G401 (cell line): Measurements from ENCODE around the gene HSPA4. TPM values are rescaled to one million over a fixed set of nuclear protein-coding genes. Genes with fewer than 3 reads are reported as not detected.
"Not testable (repeated sequence)": the region's sequence is repeated elsewhere in the genome, so short reads cannot be mapped to it uniquely, and the experiment has no call there.

Experiments used
- DNase-seq: peaks from one replicate; pipeline ENCODE4 v3.0.0-alpha.2; 2015; ENCODE audit warnings: low spot score
- in situ Hi-C: cut with HindIII; loops from 2 replicates; pipeline ENCODE4 v1.10.0; 2016; ENCODE audit warnings: low sequenced_read_pairs, mixed read lengths
- total RNA-seq: library from RNA; depleted of rRNA; stranded (reverse); fragments of >200 nt; shearing (Covaris generic); gene quantifications from 2 replicates; pipeline ENCODE4 v1.2.3, GENCODE V29; 2014

Gene HSPA4
- total RNA-seq, 1 experiment from 2014 or later: 267 TPM

- in situ Hi-C loops: no loop called here
- no peak for DNase-seq
These were observed 32.1 kb downstream of the HSPA4 start for GRCh38 chr5:133083901-133084300.

- DNase-seq, in situ Hi-C loops: not testable (repeated sequence)
These were observed 33.4 kb downstream of the HSPA4 start for GRCh38 chr5:133085171-133085570.

GRCh38 chr5:133086366-133086875 lies 34.6 kb downstream of the HSPA4 start:
- no peak for DNase-seq
- in situ Hi-C loops: no loop called here

DNA sequence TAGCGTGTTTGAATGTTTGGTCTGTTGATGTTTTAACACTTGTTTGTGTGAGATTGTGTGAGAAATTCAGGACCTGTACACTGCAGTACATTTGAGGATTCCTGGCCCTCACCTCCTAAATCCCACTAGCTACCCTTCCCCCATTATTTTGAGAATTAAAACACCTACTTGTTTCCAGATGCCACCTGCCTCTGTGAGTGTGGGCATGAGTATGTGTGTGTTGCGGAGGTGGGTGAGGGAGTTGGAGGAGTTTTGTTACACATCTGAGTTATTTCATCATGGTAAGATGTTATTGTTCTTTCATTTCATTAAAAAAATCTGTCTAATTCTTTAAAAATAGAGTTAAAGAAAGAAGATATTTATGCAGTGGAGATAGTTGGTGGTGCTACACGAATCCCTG lies 36.3 kb downstream of the HSPA4 start:
- DNase-seq: no peak
- in situ Hi-C loops: no loop called here

DNA sequence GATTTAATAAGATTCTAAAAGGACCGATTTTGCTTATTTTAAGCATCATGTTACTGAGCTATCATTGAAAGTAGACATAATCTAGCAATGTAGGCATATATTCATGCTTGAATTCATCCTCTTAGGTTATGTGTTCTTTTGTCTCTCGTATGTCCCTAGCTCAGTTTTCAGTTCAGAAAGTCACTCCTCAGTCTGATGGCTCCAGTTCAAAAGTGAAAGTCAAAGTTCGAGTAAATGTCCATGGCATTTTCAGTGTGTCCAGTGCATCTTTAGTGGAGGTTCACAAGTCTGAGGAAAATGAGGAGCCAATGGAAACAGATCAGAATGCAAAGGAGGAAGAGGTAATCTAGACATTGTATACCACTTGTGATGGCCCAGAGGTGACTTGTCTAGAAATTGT lies 39.2 kb downstream of the HSPA4 start:
- in situ Hi-C loops: no loop called here
- DNase-seq: no peak

GRCh38 chr5:133106343-133106742 lies 54.5 kb downstream of the HSPA4 start:
- DNase-seq: no peak
- in situ Hi-C loops: no loop called here

GRCh38 chr5:133106761-133107572 lies 55.2 kb downstream of the HSPA4 start:
- DNase-seq: no peak
- in situ Hi-C loops: no loop called here

GRCh38 chr5:133108481-133108921 lies 56.7 kb downstream of the HSPA4 start:
- in situ Hi-C loops: no loop called here
- DNase-seq: no peak

- DNase-seq: peak; percentile 13
- in situ Hi-C loops: no loop called here
These were observed 58.1 kb downstream of the HSPA4 start for GRCh38 chr5:133109655-133110483.

GRCh38 chr5:133110709-133111108 lies 58.9 kb downstream of the HSPA4 start:
- in situ Hi-C loops: no loop called here
- peak; percentile 9 for DNase-seq

GRCh38 chr5:133111299-133111698 lies 59.5 kb downstream of the HSPA4 start:
- in situ Hi-C loops: no loop called here
- DNase-seq: peak; percentile 83

DNA sequence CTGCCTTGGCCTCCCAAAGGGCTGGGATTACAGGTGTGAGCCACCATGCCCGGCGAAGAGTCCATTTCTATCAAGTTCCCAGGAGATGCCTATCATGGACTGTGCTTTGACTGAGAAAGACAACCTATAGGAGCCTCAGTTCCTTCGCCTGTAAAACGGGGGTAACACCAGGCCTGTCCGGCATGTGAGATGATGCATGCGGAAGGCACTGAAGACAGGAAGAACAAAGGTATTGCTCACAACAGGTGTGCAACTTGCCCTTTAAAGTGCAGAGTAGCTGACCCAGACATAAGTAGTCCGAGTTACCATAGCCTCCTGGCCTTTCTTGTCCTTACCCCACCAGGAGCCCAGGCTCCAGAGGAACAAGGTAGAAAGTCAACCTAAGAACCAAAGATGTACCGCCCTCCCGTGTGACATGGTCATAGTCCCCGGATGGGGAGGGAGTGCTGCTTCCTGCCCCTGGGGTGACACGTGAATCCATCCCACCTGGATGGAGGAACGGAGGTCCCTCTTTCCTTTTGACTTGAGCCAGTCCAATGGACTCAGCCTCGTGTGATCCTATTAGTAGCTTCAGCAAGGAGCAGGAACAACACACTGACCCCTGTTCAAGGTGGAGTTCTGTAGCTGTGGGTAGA lies 60.3 kb downstream of the HSPA4 start:
- in situ Hi-C loops: no loop called here
- no peak for DNase-seq

DNA sequence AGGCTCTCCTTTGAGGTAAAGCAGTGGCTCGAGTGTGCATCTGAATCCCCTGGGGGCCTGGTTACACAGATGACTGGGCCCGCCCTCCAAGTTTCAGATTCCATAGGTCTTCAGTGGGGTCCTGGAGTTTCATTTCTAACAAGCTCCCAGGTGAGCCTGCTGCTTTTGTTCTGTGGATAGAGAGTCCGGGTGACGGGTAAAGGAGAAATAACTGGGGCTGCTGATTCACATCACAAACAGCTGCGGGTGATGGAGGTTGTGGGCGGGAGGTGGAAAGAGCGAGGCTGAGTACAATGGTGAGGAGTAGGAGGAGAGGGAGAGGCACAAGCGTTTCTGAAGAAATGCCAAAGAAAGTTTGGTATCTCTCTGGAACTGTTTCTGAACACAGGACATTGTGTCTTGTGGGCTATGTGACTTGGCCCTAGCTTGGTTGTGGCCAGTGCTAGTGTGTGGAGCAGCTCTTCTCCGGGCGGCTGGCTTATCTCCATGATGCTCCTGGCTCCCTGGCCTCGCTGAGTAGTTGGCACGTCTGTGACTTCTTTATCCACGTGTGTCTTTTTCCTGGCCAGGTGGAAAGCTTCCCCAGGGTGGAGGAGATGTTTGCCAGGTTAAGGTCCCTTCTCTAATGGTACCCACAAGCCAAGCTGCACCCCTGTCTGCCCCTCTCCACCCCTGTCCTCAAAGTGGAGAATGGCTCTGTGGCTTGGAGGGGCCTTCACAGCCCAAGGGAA lies 61.7 kb downstream of the HSPA4 start:
- no peak for DNase-seq
- in situ Hi-C loops: no loop called here

- in situ Hi-C loops: no loop called here
These were observed 62.5 kb downstream of the HSPA4 start for GRCh38 chr5:133114166-133114932.

DNA sequence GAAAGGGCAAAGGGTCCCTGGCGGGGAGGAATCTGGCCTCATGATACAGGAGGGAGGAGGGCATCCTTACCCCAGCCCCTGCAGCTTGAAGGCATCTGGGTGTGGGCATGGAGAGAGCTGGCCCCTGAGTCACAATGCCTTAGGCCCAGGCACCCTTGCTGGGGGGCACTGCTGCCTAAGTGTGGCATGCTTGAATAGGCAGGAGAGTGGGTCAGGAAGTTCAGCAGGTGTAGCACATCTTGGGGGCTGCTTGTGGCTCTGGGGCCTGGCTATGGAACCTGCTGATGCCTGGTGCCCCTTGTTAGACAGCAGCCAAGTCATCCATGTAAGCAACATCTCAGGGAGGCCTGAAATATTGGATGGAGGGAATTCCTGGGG lies 63.1 kb downstream of the HSPA4 start:
- no peak for DNase-seq
- in situ Hi-C loops: no loop called here

More at GRCh38 chr5:133114166-133114932, 62.5 kb downstream of the HSPA4 start:
- no peak for DNase-seq

DNA sequence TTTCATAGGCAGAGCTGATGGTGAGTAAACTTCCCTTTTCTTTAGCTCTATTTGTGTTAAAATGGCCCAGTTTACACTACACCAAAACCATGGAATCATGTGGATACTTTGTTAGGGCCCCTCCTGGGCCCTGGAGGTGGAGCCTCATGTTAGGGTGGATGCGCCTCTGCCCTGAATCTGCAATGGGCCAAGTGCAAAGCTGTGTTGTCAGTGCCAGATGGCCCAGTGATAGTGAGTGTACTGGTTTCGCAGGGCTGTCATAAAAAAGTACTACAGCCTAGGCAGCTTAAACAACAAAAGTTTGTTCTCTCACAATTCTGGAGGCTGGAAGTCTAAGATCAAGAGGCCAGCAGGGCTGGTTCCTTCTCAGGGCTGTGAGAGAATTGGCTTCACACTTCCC lies 64.8 kb downstream of the HSPA4 start:
- no peak for DNase-seq
- in situ Hi-C loops: no loop called here

DNA sequence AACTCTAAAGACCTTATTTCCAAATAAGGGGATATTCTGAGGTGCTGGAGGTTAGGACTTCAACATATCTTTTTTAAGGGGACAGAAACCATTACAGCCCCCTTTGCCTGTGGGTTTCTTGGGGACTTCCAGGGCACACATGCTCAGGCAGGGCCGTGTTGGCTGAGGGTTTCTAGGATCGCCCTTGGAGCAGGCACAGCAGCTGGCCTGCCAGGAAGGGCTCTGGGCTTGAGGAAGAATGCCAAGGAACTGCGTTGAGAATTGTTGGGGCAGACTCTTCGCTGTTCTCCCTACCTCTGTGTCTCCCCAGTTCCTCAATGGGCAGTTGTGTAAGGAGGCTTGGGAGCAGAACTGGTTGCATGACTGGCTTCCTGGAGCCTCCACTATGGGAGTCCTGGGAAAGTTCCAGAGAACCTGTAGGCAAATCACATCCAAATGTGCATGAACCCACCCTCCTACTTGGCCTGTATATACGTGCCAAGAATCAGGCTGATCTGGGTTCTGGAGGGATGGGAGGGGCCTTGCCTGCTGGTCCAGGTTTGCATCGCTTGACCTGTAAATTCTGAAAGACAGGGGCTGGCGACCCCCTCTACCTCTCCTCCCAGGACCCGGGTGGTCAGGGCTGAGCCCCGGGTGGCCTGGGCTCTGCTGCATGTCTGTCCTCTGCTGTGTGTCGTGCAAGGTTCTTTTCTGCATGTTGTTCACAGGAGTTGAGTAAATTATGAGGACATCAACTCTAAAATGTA lies 65.5 kb downstream of the HSPA4 start:
- in situ Hi-C loops: no loop called here
- no peak for DNase-seq
